ENCODE measurements around the gene KRI1.

Gene KRI1
- total RNA-seq, result 108 to 119 (median 114) reads per million in 4 experiments

GRCh38 chr19:10565567-10566407 lies at the start of gene KRI1:
TSS of gene KRI1 (minus strand) at chr19:10566010. CDS start at chr19:10565999, 11 bp downstream.
- peak; percentile 95 for DNase-seq

- DNase-seq, result no peak
Observed at GRCh38 chr19:10612499-10613119, 46.8 kb upstream of the KRI1 start.

- no peak for DNase-seq
Observed at GRCh38 chr19:10611907-10612306, 46.1 kb upstream of the KRI1 start.

- DNase-seq, result no peak
Observed at GRCh38 chr19:10604460-10604980, 38.7 kb upstream of the KRI1 start.

- no peak for DNase-seq
Observed at GRCh38 chr19:10603873-10604459, 38.2 kb upstream of the KRI1 start.

- peak; percentile 82 for DNase-seq
Observed at GRCh38 chr19:10603084-10603872, 37.5 kb upstream of the KRI1 start.

- peak; percentile 84 for DNase-seq
Observed at GRCh38 chr19:10602330-10603083, 36.7 kb upstream of the KRI1 start.

GRCh38 chr19:10601999-10602329 lies 36.2 kb upstream of the KRI1 start:
- DNase-seq, result no peak

GRCh38 chr19:10600149-10600548 lies 34.3 kb upstream of the KRI1 start:
- DNase-seq, result no peak

- DNase-seq, result no peak
Observed at GRCh38 chr19:10593820-10594637, 28.2 kb upstream of the KRI1 start.

GRCh38 chr19:10593148-10593547 lies 27.3 kb upstream of the KRI1 start:
- no peak for DNase-seq

- no peak for DNase-seq
Observed at GRCh38 chr19:10587839-10588150, 22.0 kb upstream of the KRI1 start.

GRCh38 chr19:10587022-10587838 lies 21.4 kb upstream of the KRI1 start, which contains the start of gene AP1M2:
TSS of gene AP1M2 (minus strand) at chr19:10587312. CDS start at chr19:10587231, 81 bp downstream.
- DNase-seq, result no peak

GRCh38 chr19:10586396-10586795 lies 20.6 kb upstream of the KRI1 start:
- no peak for DNase-seq

GRCh38 chr19:10583036-10583776 lies 17.4 kb upstream of the KRI1 start:
- DNase-seq, result no peak

- no peak for DNase-seq
Observed at GRCh38 chr19:10582091-10582490, 16.3 kb upstream of the KRI1 start.

GRCh38 chr19:10580979-10581631 lies 15.3 kb upstream of the KRI1 start:
- DNase-seq, result peak; percentile 82

GRCh38 chr19:10577951-10578350 lies 12.1 kb upstream of the KRI1 start:
- no peak for DNase-seq
